Measurements from ENCODE around the gene GID4. TPM values are rescaled to one million over a fixed set of nuclear protein-coding genes. Genes with fewer than 3 reads are reported as not detected.

GID4 gene
- total and polyA plus RNA-seq, 9 of the 15 experiments (the other 6 are each of a cell fraction or from before 2014, with no cell fraction given), result 1.2 to 6.4 (median 3.7) TPM

DNA sequence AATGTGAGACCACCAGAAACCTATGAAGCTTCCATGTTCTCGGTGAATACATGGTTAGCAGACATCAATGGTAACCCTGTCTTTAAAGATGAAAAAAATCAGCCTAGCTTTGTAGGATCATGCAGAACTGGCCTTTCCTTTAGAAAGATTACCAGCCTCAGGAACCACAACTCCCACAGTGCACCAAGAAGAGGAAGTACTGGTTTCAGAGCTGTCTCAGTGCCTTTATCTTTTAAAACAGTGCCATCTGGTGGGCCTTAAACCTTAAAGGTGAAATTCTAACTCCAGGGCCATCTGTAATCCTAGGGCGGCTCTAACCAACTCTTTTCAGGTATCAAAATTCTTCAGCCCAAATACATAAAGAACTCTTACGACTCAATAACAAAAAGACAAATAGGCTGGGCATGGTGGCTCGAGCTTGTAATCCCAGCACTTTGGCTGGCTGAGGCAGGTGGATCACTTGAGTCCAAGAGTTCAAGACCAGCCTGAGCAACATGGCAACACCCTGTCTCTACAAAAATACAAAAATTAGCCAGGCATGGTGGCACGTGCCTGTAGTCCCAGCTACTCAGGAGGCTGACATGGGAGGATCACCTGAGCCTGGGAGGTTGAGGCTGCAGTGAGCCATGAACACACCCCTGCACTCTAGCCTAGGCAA is 5.6 kb upstream of the GID4 start (continued):
- TF ChIP-seq, protein P1, sequence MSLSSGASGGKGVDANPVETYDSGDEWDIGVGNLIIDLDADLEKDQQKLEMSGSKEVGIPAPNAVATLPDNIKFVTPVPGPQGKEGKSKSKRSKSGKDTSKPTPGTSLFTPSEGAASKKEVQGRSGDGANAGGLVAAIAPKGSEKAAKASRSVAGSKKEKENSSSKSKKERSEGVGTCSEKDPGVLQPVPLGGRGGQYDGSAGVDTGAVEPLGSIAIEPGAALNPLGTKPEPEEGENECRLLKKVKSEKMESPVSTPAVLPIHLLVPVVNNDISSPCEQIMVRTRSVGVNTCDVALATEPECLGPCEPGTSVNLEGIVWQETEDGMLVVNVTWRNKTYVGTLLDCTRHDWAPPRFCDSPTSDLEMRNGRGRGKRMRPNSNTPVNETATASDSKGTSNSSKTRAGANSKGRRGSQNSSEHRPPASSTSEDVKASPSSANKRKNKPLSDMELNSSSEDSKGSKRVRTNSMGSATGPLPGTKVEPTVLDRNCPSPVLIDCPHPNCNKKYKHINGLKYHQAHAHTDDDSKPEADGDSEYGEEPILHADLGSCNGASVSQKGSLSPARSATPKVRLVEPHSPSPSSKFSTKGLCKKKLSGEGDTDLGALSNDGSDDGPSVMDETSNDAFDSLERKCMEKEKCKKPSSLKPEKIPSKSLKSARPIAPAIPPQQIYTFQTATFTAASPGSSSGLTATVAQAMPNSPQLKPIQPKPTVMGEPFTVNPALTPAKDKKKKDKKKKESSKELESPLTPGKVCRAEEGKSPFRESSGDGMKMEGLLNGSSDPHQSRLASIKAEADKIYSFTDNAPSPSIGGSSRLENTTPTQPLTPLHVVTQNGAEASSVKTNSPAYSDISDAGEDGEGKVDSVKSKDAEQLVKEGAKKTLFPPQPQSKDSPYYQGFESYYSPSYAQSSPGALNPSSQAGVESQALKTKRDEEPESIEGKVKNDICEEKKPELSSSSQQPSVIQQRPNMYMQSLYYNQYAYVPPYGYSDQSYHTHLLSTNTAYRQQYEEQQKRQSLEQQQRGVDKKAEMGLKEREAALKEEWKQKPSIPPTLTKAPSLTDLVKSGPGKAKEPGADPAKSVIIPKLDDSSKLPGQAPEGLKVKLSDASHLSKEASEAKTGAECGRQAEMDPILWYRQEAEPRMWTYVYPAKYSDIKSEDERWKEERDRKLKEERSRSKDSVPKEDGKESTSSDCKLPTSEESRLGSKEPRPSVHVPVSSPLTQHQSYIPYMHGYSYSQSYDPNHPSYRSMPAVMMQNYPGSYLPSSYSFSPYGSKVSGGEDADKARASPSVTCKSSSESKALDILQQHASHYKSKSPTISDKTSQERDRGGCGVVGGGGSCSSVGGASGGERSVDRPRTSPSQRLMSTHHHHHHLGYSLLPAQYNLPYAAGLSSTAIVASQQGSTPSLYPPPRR (CRISPR knock-in tag; IDR thresholded peaks at IDR 0.05; ENCODE audit: borderline replicate concordance), result no peak
- TF ChIP-seq ASH1L (IDR thresholded peaks at IDR 0.05; ENCODE audit: borderline replicate concordance, low read depth, partially characterized antibody) (no peak), NFXL1 (CRISPR knock-in tag; IDR thresholded peaks at IDR 0.05) (no peak), CGGBP1 (CRISPR knock-in tag; IDR thresholded peaks at IDR 0.05) (no peak), NR4A1 (CRISPR knock-in tag; IDR thresholded peaks at IDR 0.05) (no peak), NR4A1 (tag; IDR thresholded peaks at IDR 0.05) (no peak), PCBP1 (IDR thresholded peaks at IDR 0.05; ENCODE audit: low read depth, low read length, poor library complexity, severe bottlenecking) (no peak), PML (IDR thresholded peaks at IDR 0.05; ENCODE audit: low read length) (no peak), POU5F1 (IDR thresholded peaks at IDR 0.05; ENCODE audit: borderline replicate concordance, low read depth, low read length, partially characterized antibody) (no peak), BCLAF1 (IDR thresholded peaks at IDR 0.05; ENCODE audit: borderline replicate concordance in 1 of 2, control insufficient read depth in 1 of 2, low read depth in 2 of 2, low read length in 1 of 2) (no peak), ZBTB7A (IDR thresholded peaks at IDR 0.05; ENCODE audit: borderline replicate concordance, control insufficient read depth, low read depth, low read length) (no peak), SPI1 (IDR thresholded peaks at IDR 0.05; ENCODE audit: borderline replicate concordance, low read depth, low read length) (peak; percentile 82), CREM (IDR thresholded peaks at IDR 0.05; ENCODE audit: low read depth) (0 out of 2 replicates have a peak, but pooled peaks have one; percentile 22), HOXB6 (CRISPR knock-in tag; IDR thresholded peaks at IDR 0.05; ENCODE audit: borderline replicate concordance) (no peak), PHTF2 (CRISPR knock-in tag; IDR thresholded peaks at IDR 0.05) (no peak), HNRNPL (IDR thresholded peaks at IDR 0.05; ENCODE audit: low read depth, low read length) (no peak)
- TF ChIP-seq, protein P2, sequence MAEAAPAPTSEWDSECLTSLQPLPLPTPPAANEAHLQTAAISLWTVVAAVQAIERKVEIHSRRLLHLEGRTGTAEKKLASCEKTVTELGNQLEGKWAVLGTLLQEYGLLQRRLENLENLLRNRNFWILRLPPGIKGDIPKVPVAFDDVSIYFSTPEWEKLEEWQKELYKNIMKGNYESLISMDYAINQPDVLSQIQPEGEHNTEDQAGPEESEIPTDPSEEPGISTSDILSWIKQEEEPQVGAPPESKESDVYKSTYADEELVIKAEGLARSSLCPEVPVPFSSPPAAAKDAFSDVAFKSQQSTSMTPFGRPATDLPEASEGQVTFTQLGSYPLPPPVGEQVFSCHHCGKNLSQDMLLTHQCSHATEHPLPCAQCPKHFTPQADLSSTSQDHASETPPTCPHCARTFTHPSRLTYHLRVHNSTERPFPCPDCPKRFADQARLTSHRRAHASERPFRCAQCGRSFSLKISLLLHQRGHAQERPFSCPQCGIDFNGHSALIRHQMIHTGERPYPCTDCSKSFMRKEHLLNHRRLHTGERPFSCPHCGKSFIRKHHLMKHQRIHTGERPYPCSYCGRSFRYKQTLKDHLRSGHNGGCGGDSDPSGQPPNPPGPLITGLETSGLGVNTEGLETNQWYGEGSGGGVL (CRISPR knock-in tag; IDR thresholded peaks at IDR 0.05), result no peak
